K562 (cell line): Measurements from ENCODE around the gene MRPL58. TPM values are rescaled to one million over a fixed set of nuclear protein-coding genes. Genes with fewer than 3 reads are reported as not detected.

ENCODE experiments used
- ATAC-seq: fragments of 200-7000 bp; cut with Tn5 transposase; 3 replicates; pipeline ENCODE4 v1.9.1; 2020; ENCODE audit warnings: moderate library complexity
- BruUV-seq: library from RNA; stranded (reverse); fragments of 400-500 nt; replicated peaks from 2 replicates; lab custom pipeline; 2021; lab: Mats Ljungman, UMichigan
- CTCF ChIA-PET: fragments of 300-600 bp; formaldehyde crosslinking; extraction: SDS; loops from one replicate; lab custom pipeline; 2021; ENCODE audit warnings: low intra/inter-chr PET ratio; lab: Yijun Ruan, JAX
- POLR2A ChIA-PET: fragments of 300-600, 350-650 bp; sonication (Branson Sonifier 250); formaldehyde crosslinking; extraction: SDS; loops from one replicate; lab custom pipeline; 2021; ENCODE audit warnings: antibody characterized with exemption, inconsistent platforms; lab: Yijun Ruan, JAX
- DNase-seq, 4 experiments: peaks; one replicate each; pipeline versions ENCODE4 v3.0.0 to v3.0.0-alpha.2; 2011 to 2018; ENCODE audit warnings: low spot score in 3 of 4, mixed read lengths in 3 of 4; ENCODE audit errors: extremely low read depth in 1 of 4
- FAIRE-seq: peaks from 2 replicates; lab custom pipeline; 2011; peaks lifted over from hg19 to GRCh38; lab: Jason Lieb, UNC
- H2AFZ ChIP-seq: 2 replicates; pipeline ENCODE4 v1.6.0; 2011; ENCODE audit warnings: low read depth, low read length, control low read depth, inconsistent platforms
- H3K27ac ChIP-seq: fragments of 200-600 bp; 3 replicates; pipeline ENCODE4 v1.8.0; 2011; ENCODE audit warnings: low read depth, mild to moderate bottlenecking, control low read depth, inconsistent platforms, low read length, moderate library complexity, mixed read lengths; ENCODE audit errors: extremely low read depth
- H3K27me3 ChIP-seq, 2 experiments: fragments of 300-600 bp in 1 of 2; 2 replicates in 1 of 2; 3 replicates in 1 of 2; pipeline versions ENCODE4 v1.6.0 to v1.8.0; 2011; ENCODE audit warnings: inconsistent platforms in 2 of 2, low read length in 2 of 2, mild to moderate bottlenecking in 1 of 2, mixed read lengths in 1 of 2, moderate library complexity in 1 of 2; ENCODE audit not compliant: control insufficient read depth in 2 of 2, insufficient read depth in 2 of 2
- H3K36me3 ChIP-seq: fragments of 300-600 bp; 3 replicates; pipeline ENCODE4 v1.8.0; 2011; ENCODE audit warnings: mild to moderate bottlenecking, low read length, inconsistent platforms; ENCODE audit not compliant: control insufficient read depth, insufficient read depth
- H3K4me1 ChIP-seq, 2 experiments: fragments of 200-600 bp in 1 of 2; replicated peaks in 1 of 2; 2 replicates in 1 of 2; 3 replicates in 1 of 2; pipeline versions ENCODE4 v1.5.1 to v1.8.0; 2011; ENCODE audit warnings: inconsistent platforms in 2 of 2, low read length in 2 of 2, mild to moderate bottlenecking in 1 of 2, mixed read lengths in 1 of 2, moderate library complexity in 1 of 2; ENCODE audit not compliant: control insufficient read depth in 2 of 2, insufficient read depth in 2 of 2
- H3K4me2 ChIP-seq: 2 replicates; pipeline ENCODE4 v1.6.1; 2011; ENCODE audit warnings: low read length, control low read depth, inconsistent platforms, mixed read lengths; ENCODE audit not compliant: insufficient read depth
- H3K4me3 ChIP-seq: fragments of 200-600 bp; sonication (generic), shearing (Covaris generic); 2 replicates; pipeline ENCODE4 v1.5.1; 2016; ENCODE audit warnings: control low read depth, inconsistent platforms
- H3K79me2 ChIP-seq: fragments of 200-600 bp; 3 replicates; pipeline ENCODE4 v1.8.0; 2011; ENCODE audit warnings: low read length, inconsistent platforms; ENCODE audit not compliant: control insufficient read depth, insufficient read depth
- H3K9ac ChIP-seq, 2 experiments: 2 replicates each; pipeline versions ENCODE4 v1.6.0 to v1.6.1; 2011; ENCODE audit warnings: low read depth in 2 of 2, low read length in 2 of 2, control low read depth in 1 of 2, inconsistent platforms in 1 of 2, mild to moderate bottlenecking in 1 of 2, mixed read lengths in 1 of 2; ENCODE audit not compliant: insufficient read depth in 1 of 2
- H3K9me1 ChIP-seq: one replicate; pipeline ENCODE4 v1.6.0; 2011; ENCODE audit warnings: inconsistent platforms, mild to moderate bottlenecking, low read length, moderate library complexity; ENCODE audit not compliant: control insufficient read depth, insufficient read depth
- H3K9me3 ChIP-seq: replicated peaks from 2 replicates; pipeline ENCODE4 v1.5.1; 2011; ENCODE audit warnings: low read depth, low read length, inconsistent platforms; ENCODE audit not compliant: control insufficient read depth, insufficient read depth
- H4K20me1 ChIP-seq: replicated peaks from 2 replicates; pipeline ENCODE4 v1.6.1; 2011; ENCODE audit warnings: low read length, inconsistent platforms, mixed read lengths; ENCODE audit not compliant: control insufficient read depth, insufficient read depth
- CAMTA2 ChIP-seq: fragments of 250-450 bp; sonication (Bioruptor Pico); conservative IDR thresholded peaks from 2 replicates; pipeline ENCODE4 v1.5.1; 2022
- RCOR1 ChIP-seq, 2 experiments: IDR thresholded peaks; 2 replicates each; pipeline ENCODE4 v1.6.1; 2012; ENCODE audit warnings: low read depth in 2 of 2, low read length in 2 of 2, borderline replicate concordance in 1 of 2, improper control_type of control experiment in 1 of 2
- TCFL5 ChIP-seq: fragments of 250-450 bp; sonication (Bioruptor Pico); conservative IDR thresholded peaks from 2 replicates; pipeline ENCODE4 v1.6.1; 2021; ENCODE audit warnings: mild to moderate bottlenecking, moderate library complexity, matching md5 sums
- ZNF561 ChIP-seq: fragments of 450-650 bp; formaldehyde crosslinking; conservative IDR thresholded peaks from 2 replicates; pipeline ENCODE4 v1.4.0; 2020; ENCODE audit warnings: mild to moderate bottlenecking, moderate library complexity
- WGBS: fragments of 100-300 bp; shearing (Covaris generic); methylation state at CpG from one replicate; pipeline ENCODE4 v1.1.6; 2016; ENCODE audit warnings: low coverage, mixed read lengths; ENCODE audit not compliant: insufficient coverage; ENCODE audit errors: missing lambda C conversion rate; 5-methylcytosine and 5-hydroxymethylcytosine counted together
- in situ Hi-C: fragments of 300-500 bp; cut with MboI; formaldehyde crosslinking; loops from 4 replicates; pipeline ENCODE4 v1.15.0; 2018; ENCODE audit warnings: inconsistent platforms, mixed read lengths
- intact Hi-C: fragments of 100-400 bp; cut with micrococcal nuclease; formaldehyde crosslinking; loops from 2 replicates; pipeline ENCODE4 v1.14.2; 2022
- polyA plus RNA-seq, 8 experiments: library from polyadenylated mRNA; depleted of rRNA in 4 of 8; stranded (reverse) in 5 of 8; unstranded in 3 of 8; fragments of >200 nt; fragmentation: Nextera tagmentation in 2 of 8; fragmentation: Illumina TruSeq in 1 of 8; extraction: Ambion mirVana in 2 of 8; extraction: Trizol in 1 of 8; gene quantifications; 2 replicates each; pipeline versions ENCODE4 v1.2.1 to v1.2.3, GENCODE V29; 2011 to 2014; ENCODE audit warnings: inconsistent platforms in 1 of 8, missing spikeins in 1 of 8
- total RNA-seq, 7 experiments: library from RNA; depleted of rRNA in 6 of 7; stranded (reverse); fragments of >200 nt in 6 of 7; fragmentation: Illumina TruSeq in 2 of 7; extraction: Trizol in 2 of 7; gene quantifications; 2 replicates each; pipeline versions ENCODE4 v1.2.1 to v1.2.3, GENCODE V29; 2011 to 2021; ENCODE audit warnings: low replicate concordance in 1 of 7
- TF ChIP-seq, protein P1 (sequence below): sonication (generic); formaldehyde crosslinking; IDR thresholded peaks from 2 replicates; pipeline ENCODE4 v1.8.1; 2023; ENCODE audit warnings: mild to moderate bottlenecking, missing genetic modification reagents
- TF ChIP-seq, protein P2 (sequence below): conservative IDR thresholded peaks from 2 replicates; pipeline ENCODE4 v1.6.1; 2011; ENCODE audit warnings: low read depth, mild to moderate bottlenecking, low read length; ENCODE audit not compliant: control insufficient read depth

The MRPL58 gene
- total and polyA plus RNA-seq, 9 of the 15 experiments (the other 6 are each of a cell fraction or from before 2014, with no cell fraction given), result 30.8 to 107 (median 72.4) TPM

DNA sequence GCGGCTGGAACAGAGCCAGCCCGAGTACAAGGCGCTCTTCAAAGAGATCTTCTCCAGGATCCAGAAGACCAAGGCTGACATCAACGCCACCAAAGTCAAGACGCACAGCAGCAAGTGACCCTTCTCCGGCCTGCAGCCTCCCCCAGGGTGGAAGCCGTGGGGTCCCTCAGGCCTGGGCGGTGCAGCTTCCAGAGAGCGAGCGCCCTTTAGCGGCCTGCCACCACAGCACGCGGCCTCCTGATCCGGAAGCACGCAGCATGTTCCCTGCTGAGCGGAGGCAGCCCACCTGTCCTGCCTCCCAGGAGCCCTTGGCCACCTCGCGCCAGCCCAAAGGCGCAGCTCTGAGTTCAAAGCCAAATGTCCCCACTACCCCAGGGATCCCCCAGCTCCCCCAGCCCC is 8.5 kb upstream of the MRPL58 start:
- ChIA-PET CTCF (no interaction called here), POLR2A (interaction anchor here (0.6 to 7.2 kb wide), 7 partner anchors 8 to 592 kb away, joined by 3 to 56 read pairs (median 3); partner anchors contain the start of genes CDR2L and MRPL58)
- Histone ChIP-seq H3K9me3 (no peaks in the 10 kb centered on the region), H3K79me2 (no peaks in the 10 kb centered on the region), H3K4me3 (no peak overlapping the region), H3K27ac (no peak overlapping the region), H3K27me3 (no peaks in the 10 kb centered on the region), H3K9ac (no peak overlapping the region), H3K36me3 (peaks cover 24% of the 10 kb centered on the region; the same call in 1 of the 3 replicates), H3K4me2 (no peak overlapping the region), H4K20me1 (no peaks in the 10 kb centered on the region), H3K4me1 (peaks cover 8 to 25% of the 10 kb centered on the region in 2 experiments; a peak in 4 of 5 replicates), H2AFZ (no peak overlapping the region), H3K9me1 (peaks cover 3% of the 10 kb centered on the region)
- no TSS peak for BruUV-seq
- no peak for DNase-seq
- TF ChIP-seq, protein P1, sequence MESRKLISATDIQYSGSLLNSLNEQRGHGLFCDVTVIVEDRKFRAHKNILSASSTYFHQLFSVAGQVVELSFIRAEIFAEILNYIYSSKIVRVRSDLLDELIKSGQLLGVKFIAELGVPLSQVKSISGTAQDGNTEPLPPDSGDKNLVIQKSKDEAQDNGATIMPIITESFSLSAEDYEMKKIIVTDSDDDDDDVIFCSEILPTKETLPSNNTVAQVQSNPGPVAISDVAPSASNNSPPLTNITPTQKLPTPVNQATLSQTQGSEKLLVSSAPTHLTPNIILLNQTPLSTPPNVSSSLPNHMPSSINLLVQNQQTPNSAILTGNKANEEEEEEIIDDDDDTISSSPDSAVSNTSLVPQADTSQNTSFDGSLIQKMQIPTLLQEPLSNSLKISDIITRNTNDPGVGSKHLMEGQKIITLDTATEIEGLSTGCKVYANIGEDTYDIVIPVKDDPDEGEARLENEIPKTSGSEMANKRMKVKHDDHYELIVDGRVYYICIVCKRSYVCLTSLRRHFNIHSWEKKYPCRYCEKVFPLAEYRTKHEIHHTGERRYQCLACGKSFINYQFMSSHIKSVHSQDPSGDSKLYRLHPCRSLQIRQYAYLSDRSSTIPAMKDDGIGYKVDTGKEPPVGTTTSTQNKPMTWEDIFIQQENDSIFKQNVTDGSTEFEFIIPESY (CRISPR knock-in tag), result peak; percentile 49; the same call in 1 of the 2 replicates
- no peak for TF ChIP-seq CAMTA2
- WGBS, result 76% methylated on average over 14 of the region's 19 CpGs
- in situ Hi-C loops (no loop called here), intact Hi-C loops (loop anchor here (10.0 kb wide), 1 partner anchor 79 kb away; the partner anchor contains the start of genes OTOP2 and USH1G)
- no peak for ATAC-seq
- FAIRE-seq, result no peak

DNA sequence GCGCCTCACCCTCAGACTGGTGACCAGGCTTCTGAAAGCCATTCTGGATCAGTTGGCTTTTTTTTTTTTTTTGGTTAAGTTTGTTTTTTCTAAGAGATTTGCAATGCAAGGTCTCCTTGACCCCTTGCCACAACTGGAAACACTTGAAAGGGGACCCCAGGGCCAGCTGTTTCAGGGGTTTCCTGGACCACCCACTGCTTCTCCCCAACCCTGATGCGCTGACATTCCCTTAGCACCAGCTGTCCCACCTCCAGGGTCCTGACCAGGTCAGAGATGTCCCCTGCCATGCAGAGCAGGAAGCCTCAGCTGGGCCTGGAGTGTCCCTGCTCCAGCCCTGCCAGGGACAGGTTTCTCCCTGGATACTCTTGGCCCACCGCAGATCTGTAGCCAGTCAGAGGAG is 8.1 kb upstream of the MRPL58 start:
- H3K27me3 ChIP-seq, result no peaks in the 10 kb centered on the region
- WGBS, result 86% methylated on average over 3 of the region's 3 CpGs
- H3K4me3 ChIP-seq, result no peak overlapping the region
- no peak overlapping the region for H3K27ac ChIP-seq
- in situ Hi-C loops (no loop called here), intact Hi-C loops (loop anchor here (10.0 kb wide), 1 partner anchor 80 kb away; the partner anchor contains the start of genes OTOP2 and USH1G)
- H3K4me1 ChIP-seq, result peaks cover 8 to 25% of the 10 kb centered on the region in 2 experiments; a peak in 4 of 5 replicates
- CTCF ChIA-PET, result no interaction called here
- no peak overlapping the region for H3K9ac ChIP-seq
- POLR2A ChIA-PET, result interaction anchor here (0.7 to 7.2 kb wide), 7 partner anchors 8 to 69 kb away, joined by 3 to 56 read pairs (median 4); partner anchors contain the start of genes CDR2L, MRPL58 and OTOP3
- DNase-seq, result no peak
- no peak for ATAC-seq
- H3K9me1 ChIP-seq, result peaks cover 3% of the 10 kb centered on the region
- no peaks in the 10 kb centered on the region for H4K20me1 ChIP-seq
- H2AFZ ChIP-seq, result no peak overlapping the region
- no peak for FAIRE-seq
- no peak overlapping the region for H3K4me2 ChIP-seq
- BruUV-seq, result no TSS peak
- no peaks in the 10 kb centered on the region for H3K9me3 ChIP-seq
- H3K79me2 ChIP-seq, result no peaks in the 10 kb centered on the region
- peaks cover 21% of the 10 kb centered on the region; the same call in 1 of the 3 replicates for H3K36me3 ChIP-seq
- TF ChIP-seq, protein P2, sequence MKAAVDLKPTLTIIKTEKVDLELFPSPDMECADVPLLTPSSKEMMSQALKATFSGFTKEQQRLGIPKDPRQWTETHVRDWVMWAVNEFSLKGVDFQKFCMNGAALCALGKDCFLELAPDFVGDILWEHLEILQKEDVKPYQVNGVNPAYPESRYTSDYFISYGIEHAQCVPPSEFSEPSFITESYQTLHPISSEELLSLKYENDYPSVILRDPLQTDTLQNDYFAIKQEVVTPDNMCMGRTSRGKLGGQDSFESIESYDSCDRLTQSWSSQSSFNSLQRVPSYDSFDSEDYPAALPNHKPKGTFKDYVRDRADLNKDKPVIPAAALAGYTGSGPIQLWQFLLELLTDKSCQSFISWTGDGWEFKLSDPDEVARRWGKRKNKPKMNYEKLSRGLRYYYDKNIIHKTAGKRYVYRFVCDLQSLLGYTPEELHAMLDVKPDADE, result no peak
- TF ChIP-seq TCFL5 (no peak), ZNF561 (CRISPR knock-in tag) (no peak), RCOR1 (IDR thresholded peaks at IDR 0.05; ENCODE audit: borderline replicate concordance in 1 of 2, low read depth in 2 of 2, low read length in 2 of 2) (no peak)
